GM13976 (cell line): ENCODE data around the gene MUC20.
"Not testable (repeated sequence)": the region's sequence is repeated elsewhere in the genome, so short reads cannot be mapped to it uniquely, and the experiment has no call there.

Source experiments
- DNase-seq: peaks from one replicate; pipeline ENCODE4 v3.0.0; 2012; ENCODE audit warnings: low spot score
- in situ Hi-C: fragments of 300-500 bp; cut with MboI; formaldehyde crosslinking; loops from one replicate; pipeline ENCODE4 v1.12.0; 2022; ENCODE audit warnings: low sequenced_read_pairs, mixed read lengths, inconsistent platforms; ENCODE audit not compliant: unreplicated experiment

MUC20 gene, protein sequence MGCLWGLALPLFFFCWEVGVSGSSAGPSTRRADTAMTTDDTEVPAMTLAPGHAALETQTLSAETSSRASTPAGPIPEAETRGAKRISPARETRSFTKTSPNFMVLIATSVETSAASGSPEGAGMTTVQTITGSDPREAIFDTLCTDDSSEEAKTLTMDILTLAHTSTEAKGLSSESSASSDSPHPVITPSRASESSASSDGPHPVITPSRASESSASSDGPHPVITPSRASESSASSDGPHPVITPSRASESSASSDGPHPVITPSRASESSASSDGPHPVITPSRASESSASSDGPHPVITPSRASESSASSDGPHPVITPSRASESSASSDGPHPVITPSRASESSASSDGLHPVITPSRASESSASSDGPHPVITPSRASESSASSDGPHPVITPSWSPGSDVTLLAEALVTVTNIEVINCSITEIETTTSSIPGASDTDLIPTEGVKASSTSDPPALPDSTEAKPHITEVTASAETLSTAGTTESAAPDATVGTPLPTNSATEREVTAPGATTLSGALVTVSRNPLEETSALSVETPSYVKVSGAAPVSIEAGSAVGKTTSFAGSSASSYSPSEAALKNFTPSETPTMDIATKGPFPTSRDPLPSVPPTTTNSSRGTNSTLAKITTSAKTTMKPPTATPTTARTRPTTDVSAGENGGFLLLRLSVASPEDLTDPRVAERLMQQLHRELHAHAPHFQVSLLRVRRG

DNA sequence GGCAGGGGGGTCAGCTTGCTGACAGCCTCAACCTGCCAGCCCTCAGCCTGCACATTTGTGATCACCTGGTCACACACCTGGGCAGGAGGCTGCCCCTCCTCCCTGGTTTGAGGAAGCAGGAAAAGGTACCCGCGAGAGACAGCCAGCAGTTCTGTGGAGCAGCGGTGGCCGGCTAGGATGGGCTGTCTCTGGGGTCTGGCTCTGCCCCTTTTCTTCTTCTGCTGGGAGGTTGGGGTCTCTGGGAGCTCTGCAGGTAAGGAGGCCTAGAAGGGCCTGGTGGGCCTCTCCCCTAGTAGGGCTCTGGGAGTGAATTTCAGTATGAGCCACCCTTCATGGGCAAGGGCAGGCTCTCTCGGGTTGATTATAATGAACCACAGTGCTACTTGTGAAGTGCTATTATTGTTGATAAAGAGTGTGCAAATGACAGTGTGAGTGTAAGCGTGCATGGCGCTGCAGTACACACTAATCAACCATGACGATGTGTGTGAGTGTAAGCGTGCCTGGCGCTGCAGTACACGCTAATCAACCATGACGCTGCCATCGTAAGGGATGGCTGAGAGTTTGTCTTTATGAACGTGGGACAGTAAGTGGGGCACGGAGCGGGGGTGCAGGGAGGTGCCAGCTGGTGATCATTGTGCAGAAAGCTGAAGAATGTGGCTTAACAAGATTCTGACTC lies at the start of gene MUC20:
Gene MUC20 (plus strand): TSS at position 148 of the 676 bp plus-strand sequence. CDS start 30 bp downstream, at position 178.
- in situ Hi-C loops, DNase-seq: not testable (repeated sequence)

DNA sequence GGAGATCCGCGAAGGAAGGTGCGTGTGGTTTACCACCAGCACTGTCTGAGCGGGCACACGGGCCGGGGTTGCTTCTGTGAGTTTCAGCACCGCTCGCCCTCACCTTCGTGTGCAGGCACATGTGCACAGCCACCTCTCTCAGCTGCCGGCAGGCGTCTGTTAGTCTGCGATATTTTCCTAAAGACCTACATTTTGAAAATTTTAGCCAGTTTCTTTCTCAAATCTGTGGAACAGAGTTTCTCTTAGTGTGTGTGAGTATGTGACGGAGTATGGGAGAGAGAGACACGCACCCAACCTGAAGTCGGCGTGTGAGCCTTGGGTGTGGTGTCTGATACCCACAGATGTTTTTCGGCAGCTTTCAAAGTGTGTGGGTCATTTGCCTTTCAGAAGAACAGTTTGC lies 49.5 kb upstream of the MUC20 start:
- DNase-seq, in situ Hi-C loops: not testable (repeated sequence)

DNA sequence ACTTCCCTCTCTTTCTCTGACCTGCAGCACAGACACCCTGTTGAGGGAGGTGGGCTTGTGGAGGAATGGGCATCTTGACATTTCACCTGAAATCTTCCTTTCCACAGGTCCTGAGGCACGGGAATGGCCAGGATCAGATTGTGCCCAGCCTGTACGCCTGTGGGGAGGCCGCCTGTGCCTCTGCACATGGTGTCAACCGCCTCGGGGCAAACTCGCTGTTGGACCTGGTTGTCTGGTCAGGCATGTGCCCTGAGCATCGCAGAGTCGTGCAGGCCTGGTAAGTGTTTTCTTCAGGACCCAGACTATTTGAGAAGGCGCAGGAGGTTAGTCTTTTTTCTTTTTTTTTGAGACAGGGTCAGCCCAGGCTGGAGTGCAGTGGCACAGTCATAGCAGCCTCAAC lies 47.1 kb upstream of the MUC20 start:
- in situ Hi-C loops, DNase-seq: not testable (repeated sequence)

DNA sequence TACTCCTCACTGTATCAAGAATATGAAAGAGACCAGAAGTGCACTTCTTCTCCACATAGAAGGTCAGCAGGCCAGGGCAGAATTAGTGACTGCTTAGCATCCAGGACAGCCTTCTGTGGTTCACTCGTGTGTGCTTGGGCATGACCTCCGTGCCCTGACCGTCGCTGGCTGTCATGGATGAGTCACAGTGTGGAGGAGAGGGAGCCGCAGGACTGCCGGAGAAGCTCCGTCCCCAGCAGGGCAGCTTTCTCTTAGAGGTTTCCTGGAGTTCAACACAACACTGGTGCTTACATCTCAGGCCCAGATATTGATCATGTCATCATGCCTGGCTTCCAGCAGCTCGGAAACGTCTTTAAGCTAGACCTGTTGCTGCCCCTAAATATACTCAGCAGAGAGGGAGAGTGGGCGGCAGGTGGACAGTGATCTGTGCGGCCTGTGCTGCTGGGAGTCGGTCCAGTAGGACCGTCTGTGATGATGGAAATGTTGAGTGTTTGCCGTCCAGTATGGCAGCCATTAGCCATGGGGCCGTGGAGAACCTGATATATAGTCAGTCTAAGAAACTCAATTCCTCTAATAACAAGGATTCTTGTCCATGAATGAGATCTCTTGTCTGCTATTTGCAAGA lies 42.3 kb upstream of the MUC20 start:
- DNase-seq, in situ Hi-C loops: not testable (repeated sequence)

DNA sequence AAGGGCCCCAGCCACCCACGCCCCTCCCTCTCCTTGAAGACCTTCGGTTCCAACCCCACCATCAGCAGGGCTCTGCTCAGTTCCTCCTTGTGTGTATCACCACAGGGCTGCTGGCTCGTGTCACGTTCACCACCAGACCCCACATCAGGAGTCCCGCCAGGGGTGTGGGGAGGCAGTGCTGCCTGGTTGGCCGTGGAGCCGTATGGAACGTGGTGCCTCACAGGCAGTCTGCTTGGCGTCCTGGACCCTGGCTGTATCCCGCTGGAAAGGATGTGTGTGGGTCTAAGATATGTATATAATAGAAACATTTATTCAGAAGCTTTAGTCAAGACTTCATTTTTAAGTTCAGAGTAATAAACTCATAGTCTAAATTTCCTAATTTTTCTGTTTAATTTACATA lies 40.1 kb upstream of the MUC20 start:
- in situ Hi-C loops, DNase-seq: not testable (repeated sequence)

DNA sequence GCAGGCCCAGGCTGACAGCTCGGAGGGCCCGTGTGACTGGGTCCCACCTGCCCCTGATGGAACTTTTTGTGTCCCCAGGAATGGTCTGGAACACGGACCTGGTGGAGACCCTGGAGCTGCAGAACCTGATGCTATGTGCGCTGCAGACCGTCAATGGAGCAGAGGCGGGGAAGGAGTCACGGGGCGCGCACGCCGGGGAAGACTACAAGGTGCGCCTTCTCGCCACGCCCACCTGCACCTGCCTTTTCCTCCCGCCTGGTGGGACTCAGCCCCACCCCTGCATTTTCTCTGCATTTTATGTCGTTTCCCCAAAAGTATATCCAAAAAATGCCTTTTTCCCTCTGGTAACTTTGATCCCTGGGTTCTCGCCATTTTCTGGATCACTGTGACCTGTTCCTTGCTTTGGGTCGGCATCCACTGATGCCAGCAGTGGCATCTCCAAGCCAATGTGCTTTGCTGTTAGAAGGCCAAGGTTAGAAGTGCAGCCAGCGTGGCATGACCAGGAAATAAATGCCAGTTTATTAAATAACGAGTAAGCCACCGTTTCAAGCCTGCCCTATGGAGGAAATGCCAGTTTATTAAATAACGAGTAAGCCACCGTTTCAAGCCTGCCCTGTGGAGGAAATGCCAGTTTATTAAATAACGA lies 39.2 kb upstream of the MUC20 start:
- DNase-seq, in situ Hi-C loops: not testable (repeated sequence)

DNA sequence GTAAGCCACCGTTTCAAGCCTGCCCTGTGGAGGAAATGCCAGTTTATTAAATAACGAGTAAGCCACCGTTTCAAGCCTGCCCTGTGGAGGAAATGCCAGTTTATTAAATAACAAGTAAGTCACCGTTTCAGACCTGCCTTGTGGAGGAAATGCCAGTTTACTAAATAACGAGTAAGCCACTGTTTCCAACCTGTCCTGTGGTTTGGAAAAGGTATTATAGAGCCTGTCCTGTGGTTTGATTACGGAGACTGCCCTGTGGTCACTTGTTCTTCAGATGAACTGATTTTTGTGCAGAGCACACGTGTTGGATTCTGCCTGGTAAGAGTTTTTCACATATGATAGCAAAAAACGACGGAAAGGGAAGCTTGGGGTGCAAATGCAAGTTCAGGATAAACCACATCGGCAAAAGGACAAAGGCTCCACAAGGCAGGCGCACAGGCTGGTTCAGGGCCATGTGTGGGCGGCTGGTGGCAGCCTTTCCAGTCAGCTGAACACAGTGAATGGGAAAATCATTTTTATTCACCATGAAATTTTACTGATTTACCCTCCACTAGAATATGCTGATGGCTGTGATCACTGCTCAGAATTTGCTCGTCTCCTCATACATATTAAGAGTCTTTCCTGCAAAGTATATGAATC lies 38.6 kb upstream of the MUC20 start:
- DNase-seq, in situ Hi-C loops: not testable (repeated sequence)

DNA sequence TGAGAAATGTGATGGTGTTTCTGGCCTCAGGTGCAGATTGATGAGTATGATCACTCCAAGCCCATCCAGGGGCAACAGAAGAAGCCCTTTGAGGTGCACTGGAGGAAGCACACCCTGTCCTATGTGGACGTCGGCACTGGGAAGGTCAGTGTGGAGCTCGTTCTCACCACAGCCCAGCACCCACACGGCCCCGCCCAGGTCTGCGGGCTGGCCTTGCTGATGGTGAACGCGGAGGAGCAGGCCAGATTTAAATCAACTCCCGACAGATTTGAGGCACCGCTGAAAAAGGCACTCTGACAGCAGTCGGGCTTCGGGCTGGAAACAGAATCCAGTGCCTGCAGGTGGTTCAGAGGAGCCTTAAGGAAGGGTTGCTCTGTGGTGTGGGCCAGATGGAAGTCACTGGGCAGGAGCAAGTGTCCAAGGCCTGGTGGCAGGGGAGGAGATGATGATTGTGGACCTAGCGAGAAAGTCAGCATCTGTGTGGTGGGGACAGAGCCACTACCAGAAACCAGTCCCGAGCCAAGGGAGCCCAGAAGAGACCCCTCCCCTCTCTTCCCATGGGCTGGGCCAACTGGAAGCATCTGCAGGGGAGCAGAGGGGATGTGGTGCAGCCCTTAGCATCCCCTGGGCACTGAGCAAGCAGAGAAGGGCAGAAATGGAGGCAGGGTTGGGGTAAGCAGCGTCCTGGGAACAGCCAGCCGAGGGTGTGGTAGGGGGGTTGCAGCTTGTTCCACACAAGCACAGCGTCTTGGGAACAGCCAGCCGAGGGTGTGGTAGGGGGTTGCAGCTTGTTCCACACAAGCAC lies 36.9 kb upstream of the MUC20 start:
- DNase-seq, in situ Hi-C loops: not testable (repeated sequence)

DNA sequence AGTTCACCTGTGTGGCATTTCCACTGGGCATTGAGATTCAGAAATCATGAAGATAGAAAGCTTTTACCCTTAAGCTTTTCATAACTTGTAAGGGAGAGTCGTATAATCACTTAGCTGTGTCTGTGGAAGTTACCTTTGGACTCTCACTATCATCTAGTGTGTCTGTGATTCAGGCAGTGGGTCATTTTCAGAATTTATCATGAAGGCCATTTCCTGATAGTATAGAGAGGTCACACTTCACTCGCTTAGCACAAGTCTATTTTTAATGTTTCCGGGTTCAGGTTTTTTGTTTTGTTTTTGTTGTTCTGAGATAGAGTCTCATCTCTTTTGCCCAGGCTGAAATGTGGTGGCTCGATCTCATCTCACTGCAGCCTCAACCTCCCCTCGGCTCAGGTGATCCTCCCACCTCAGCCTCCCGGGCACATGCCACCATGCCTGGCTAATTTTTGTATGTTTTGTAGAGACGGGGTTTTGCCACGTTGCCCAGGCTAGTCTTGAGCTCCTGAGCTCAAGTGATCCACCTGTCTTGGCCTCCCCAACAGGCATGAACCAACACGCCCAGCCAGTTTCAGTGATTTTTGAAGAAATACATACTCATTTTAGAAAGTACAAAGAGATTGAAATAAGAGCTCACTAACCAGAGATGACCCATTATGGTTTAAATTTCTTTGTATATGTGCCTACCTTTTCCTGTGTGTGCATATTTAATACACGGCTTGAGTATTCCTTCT lies 36.1 kb upstream of the MUC20 start:
- in situ Hi-C loops, DNase-seq: not testable (repeated sequence)

DNA sequence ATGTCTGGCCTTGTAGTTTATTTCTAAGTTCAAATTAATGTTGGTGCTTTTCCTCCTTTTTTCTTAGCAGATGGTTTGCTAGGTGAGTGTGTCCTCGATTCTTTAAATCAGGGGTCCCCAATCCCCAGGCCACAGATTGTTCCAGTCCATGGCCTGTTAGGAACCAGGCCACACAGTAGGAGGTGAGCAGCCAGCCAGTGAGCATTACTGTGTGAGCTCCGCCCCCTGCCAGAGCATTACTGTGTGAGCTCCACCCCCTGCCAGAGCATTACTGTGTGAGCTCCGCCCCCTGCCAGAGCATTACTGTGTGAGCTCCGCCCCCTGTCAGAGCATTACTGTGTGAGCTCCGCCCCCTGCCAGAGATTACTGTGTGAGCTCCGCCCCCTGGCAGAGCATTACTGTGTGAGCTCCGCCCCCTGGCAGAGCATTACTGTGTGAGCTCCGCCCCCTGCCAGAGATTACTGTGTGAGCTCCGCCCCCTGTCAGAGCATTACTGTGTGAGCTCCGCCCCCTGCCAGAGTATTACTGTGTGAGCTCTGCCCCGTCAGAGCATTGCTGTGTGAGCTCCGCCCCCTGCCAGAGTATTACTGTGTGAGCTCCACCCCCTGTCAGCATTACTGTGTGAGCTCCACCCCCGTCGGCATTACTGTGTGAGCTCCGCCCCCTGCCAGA lies 34.1 kb upstream of the MUC20 start:
- in situ Hi-C loops, DNase-seq: not testable (repeated sequence)

DNA sequence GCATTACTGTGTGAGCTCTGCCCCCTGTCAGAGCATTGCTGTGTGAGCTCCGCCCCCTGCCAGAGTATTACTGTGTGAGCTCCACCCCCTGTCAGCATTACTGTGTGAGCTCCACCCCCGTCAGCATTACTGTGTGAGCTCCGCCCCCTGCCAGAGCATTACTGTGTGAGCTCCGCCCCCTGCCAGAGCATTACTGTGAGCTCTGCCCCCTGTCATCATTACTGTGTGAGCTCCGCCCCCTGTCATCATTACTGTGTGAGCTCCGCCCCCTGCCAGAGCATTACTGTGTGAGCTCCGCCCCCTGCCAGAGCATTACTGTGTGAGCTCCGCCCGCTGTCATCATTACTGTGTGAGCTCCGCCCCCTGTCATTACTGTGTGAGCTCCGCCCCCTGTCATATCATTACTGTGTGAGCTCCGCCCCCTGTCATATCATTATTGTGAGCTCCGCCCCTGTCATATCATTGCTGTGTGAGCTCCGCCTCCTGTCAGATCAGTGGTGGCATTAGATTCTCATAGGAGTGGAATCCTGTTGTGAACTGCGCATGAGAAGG lies 33.5 kb upstream of the MUC20 start:
- DNase-seq, in situ Hi-C loops: not testable (repeated sequence)

DNA sequence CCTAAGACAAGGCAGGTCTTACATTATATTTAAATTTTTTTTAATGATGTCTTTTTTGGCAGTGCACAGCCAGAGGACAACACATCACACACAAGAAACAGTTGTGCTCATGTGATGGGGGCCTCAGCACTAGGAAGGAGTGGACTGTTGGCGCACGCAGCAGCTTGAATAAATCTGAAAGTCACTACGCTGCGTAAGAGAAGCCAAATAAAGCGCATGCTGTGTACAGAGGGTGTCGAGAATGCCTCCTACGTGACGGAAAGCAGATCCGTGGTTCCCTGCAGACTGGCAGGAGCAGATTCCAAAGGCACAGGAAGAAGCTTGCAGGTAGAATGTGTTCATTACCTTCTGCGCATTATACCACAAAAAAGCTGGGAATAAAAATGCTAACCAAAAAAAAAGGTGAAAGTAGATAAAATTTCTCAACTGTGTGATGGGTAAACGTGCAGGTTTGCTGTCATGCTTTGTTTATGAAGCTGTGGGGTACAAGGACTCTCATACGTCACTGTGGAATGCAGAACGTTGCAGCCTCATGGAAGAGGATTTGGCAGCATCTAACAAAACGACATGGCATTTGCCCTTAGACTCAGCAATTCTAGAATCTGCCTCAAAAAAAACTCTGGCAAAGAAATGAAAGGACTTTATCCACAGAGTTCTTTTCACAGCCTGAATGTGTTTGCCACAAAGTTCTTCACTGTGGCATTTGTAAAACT lies 32.2 kb upstream of the MUC20 start:
- in situ Hi-C loops, DNase-seq: not testable (repeated sequence)

DNA sequence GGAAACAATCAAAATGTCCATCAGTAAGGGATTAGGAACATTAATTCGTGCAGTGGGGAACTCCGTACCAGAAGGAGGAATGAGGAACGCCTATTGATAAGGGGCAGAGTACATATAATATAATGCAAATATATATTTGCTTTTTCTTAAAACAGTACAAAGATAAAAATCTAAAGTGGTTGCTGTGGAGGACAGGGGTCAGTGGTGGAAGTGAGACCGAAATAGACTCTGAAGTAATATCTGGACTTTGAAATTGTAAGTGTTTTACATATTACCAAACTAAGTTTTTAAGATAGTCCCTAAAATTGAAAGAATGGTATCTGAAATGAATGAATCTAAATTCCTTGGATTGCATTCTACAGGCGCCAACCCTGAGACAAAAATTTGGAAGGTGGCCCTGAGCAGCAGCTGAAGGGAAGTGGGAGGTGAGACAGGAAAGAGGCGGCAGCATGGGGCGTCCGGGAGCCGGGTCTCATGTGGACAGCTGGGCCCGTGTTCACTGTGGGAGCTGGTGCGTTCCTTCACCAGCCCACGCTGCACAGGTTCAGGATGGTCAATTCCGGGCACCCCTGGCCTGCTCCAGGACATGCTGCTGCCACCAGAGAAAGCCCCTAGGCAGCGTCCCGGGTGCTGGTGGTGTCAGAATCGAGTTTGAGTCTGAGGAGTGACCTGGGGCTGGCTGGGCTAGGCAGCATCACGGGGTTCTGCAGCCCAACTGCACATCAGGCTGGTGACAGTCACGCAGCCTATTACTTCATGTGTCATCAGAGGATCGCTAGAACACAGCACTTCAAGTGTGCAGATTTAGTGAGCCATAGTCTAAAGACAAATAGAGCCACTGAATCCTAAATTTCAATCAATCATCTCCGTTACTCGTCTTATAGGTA lies 31.4 kb upstream of the MUC20 start:
- in situ Hi-C loops, DNase-seq: not testable (repeated sequence)
